WERI-Rb-1 (cell line): ENCODE data around the gene ADGRA1.
"Not testable (repeated sequence)": the region's sequence is repeated elsewhere in the genome, so short reads cannot be mapped to it uniquely, and the experiment has no call there.

Experiments
- DNase-seq: peaks from one replicate; pipeline ENCODE4 v3.0.0-alpha.2; 2020
- H3K27ac ChIP-seq: fragments of 250-450 bp; sonication (Bioruptor Pico); 2 replicates; pipeline ENCODE4 v1.5.1; 2020; ENCODE audit warnings: mild to moderate bottlenecking, moderate library complexity
- H3K27me3 ChIP-seq: fragments of 250-450 bp; sonication (Bioruptor Pico); 2 replicates; pipeline ENCODE4 v1.5.1; 2021; ENCODE audit warnings: mild to moderate bottlenecking, low read depth, moderate library complexity; ENCODE audit not compliant: insufficient read depth, severe bottlenecking
- H3K36me3 ChIP-seq: fragments of 250-450 bp; sonication (Bioruptor Pico); 2 replicates; pipeline ENCODE4 v1.5.1; 2020; ENCODE audit warnings: mild to moderate bottlenecking, moderate library complexity
- H3K4me3 ChIP-seq: 2 replicates; pipeline ENCODE4 v1.5.1; 2011; ENCODE audit warnings: low read depth, mild to moderate bottlenecking, control low read depth, low read length
- H3K9me3 ChIP-seq: fragments of 250-450 bp; sonication (Bioruptor Pico); 2 replicates; pipeline ENCODE4 v1.5.1; 2021; ENCODE audit warnings: mild to moderate bottlenecking, moderate library complexity; ENCODE audit not compliant: severe bottlenecking
- TF ChIP-seq, protein P1 (sequence below): IDR thresholded peaks from 2 replicates; pipeline ENCODE4 v1.5.1; 2011; ENCODE audit warnings: low read depth, mild to moderate bottlenecking, control low read depth, inconsistent platforms, low read length

The ADGRA1 gene

GRCh38 chr10:133131734-133132472, 44.2 kb downstream of the ADGRA1 start:
- H3K9me3 ChIP-seq, result no peaks in the 10 kb centered on the region
- no peaks in the 10 kb centered on the region for H3K36me3 ChIP-seq
- H3K27me3 ChIP-seq, result no peaks in the 10 kb centered on the region
- no peak overlapping the region for H3K4me3 ChIP-seq
- TF ChIP-seq, protein P1, sequence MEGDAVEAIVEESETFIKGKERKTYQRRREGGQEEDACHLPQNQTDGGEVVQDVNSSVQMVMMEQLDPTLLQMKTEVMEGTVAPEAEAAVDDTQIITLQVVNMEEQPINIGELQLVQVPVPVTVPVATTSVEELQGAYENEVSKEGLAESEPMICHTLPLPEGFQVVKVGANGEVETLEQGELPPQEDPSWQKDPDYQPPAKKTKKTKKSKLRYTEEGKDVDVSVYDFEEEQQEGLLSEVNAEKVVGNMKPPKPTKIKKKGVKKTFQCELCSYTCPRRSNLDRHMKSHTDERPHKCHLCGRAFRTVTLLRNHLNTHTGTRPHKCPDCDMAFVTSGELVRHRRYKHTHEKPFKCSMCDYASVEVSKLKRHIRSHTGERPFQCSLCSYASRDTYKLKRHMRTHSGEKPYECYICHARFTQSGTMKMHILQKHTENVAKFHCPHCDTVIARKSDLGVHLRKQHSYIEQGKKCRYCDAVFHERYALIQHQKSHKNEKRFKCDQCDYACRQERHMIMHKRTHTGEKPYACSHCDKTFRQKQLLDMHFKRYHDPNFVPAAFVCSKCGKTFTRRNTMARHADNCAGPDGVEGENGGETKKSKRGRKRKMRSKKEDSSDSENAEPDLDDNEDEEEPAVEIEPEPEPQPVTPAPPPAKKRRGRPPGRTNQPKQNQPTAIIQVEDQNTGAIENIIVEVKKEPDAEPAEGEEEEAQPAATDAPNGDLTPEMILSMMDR, result no peak
- no peak overlapping the region for H3K27ac ChIP-seq
- DNase-seq, result no peak

DNA sequence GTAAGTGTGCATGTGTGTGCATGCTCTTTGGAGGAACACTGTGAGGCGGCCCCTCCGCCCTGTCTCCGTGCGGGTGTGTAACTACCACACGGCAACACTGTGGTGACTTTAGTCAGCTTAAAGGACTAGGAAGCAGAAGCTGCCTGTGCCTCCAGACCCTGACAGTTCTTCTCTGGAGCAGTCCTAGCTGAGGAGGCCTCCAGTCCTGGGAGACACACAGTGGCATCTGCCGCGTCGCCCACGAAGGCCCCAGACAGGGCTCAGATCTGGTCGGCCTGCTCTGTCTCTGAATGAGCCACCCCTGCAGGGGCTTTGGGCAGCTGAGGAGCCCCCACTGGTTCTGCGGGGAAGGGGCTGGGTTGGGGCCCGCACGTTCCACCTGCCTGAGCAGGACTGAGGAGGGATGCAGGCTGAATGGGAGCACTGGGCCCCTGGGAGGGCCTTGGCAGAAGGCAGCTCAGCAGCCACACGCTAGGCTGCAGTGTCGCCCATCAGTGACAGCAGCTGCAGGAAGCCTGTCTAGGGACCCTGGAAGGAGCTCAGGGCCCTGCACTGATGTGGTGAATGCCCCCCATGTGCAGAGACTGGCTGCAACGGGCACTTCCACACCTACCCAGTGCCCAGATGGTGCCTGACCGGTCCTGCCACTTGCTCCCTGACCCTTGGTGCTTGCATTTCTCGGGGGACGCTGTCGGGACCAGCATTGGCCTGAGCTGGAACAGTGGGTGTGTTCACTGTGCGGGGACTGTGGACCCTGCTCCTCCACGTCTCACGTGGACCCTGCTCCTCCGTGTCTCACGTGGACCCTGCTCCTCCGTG, 45.0 kb downstream of the ADGRA1 start:
- TF ChIP-seq, protein P1, result no peak
- H3K4me3 ChIP-seq, result no peak overlapping the region
- DNase-seq, result no peak
- H3K27ac ChIP-seq, result no peak overlapping the region
- no peaks in the 10 kb centered on the region for H3K9me3 ChIP-seq
- H3K36me3 ChIP-seq, result no peaks in the 10 kb centered on the region
- H3K27me3 ChIP-seq, result no peaks in the 10 kb centered on the region

- Histone ChIP-seq H3K9me3 (no peaks in the 10 kb centered on the region), H3K27me3 (no peaks in the 10 kb centered on the region), H3K27ac (no peak overlapping the region), H3K4me3 (no peak overlapping the region), H3K36me3 (no peaks in the 10 kb centered on the region)
- TF ChIP-seq, protein P1, result no peak
- no peak for DNase-seq
Observed at GRCh38 chr10:133133471-133134231, 45.9 kb downstream of the ADGRA1 start.

- Histone ChIP-seq H3K27ac (no peak overlapping the region), H3K9me3 (no peaks in the 10 kb centered on the region), H3K4me3 (no peak overlapping the region), H3K27me3 (no peaks in the 10 kb centered on the region), H3K36me3 (no peaks in the 10 kb centered on the region)
- DNase-seq, result no peak
- TF ChIP-seq, protein P1, result no peak
Observed at GRCh38 chr10:133134411-133135115, 46.8 kb downstream of the ADGRA1 start.

- TF ChIP-seq, protein P1, result no peak
- no peaks in the 10 kb centered on the region for H3K36me3 ChIP-seq
- H3K9me3 ChIP-seq, result no peaks in the 10 kb centered on the region
- no peak overlapping the region for H3K27ac ChIP-seq
- H3K27me3 ChIP-seq, result no peaks in the 10 kb centered on the region
- no peak overlapping the region for H3K4me3 ChIP-seq
- DNase-seq, result no peak
Observed at GRCh38 chr10:133135116-133135465, 47.4 kb downstream of the ADGRA1 start.

GRCh38 chr10:133137486-133138145, 49.9 kb downstream of the ADGRA1 start:
- H3K4me3 ChIP-seq, H3K27me3 ChIP-seq, H3K9me3 ChIP-seq, H3K27ac ChIP-seq, DNase-seq, H3K36me3 ChIP-seq: not testable (repeated sequence)
